Neural cell (in vitro differentiated cells): ENCODE measurements around the gene LYPD6. TPM values are rescaled to one million over a fixed set of nuclear protein-coding genes. Genes with fewer than 3 reads are reported as not detected.

Source experiments
- H2AFZ ChIP-seq: fragments of 200-600, 300-800 bp; sonication (generic), shearing (Covaris generic); 2 replicates; pipeline ENCODE4 v1.6.0; 2014; ENCODE audit warnings: low read depth, mild to moderate bottlenecking, antibody characterized with exemption, low read length, moderate library complexity
- H3F3A ChIP-seq: fragments of 200-600 bp; shearing (Covaris generic); 2 replicates; pipeline ENCODE4 v1.6.1; 2016; ENCODE audit warnings: mild to moderate bottlenecking, moderate library complexity, mixed read lengths, antibody characterized with exemption, low read length; ENCODE audit not compliant: insufficient read depth, poor library complexity, severe bottlenecking
- H3K27ac ChIP-seq: fragments of 200-600, 300-800 bp; sonication (generic), shearing (Covaris generic); 2 replicates; pipeline ENCODE4 v1.5.1; 2014; ENCODE audit warnings: mild to moderate bottlenecking, low read length, moderate library complexity
- H3K27me3 ChIP-seq: fragments of 300-800, 200-600 bp; sonication (generic), shearing (Covaris generic); 2 replicates; pipeline ENCODE4 v1.6.0; 2014; ENCODE audit warnings: mild to moderate bottlenecking, low read depth, low read length, moderate library complexity; ENCODE audit not compliant: insufficient read depth
- H3K36me3 ChIP-seq: fragments of 300-800, 200-600 bp; sonication (generic), shearing (Covaris generic); 2 replicates; pipeline ENCODE4 v1.5.1; 2014; ENCODE audit warnings: mild to moderate bottlenecking, antibody characterized with exemption, low read length, moderate library complexity; ENCODE audit not compliant: insufficient read depth
- H3K4me2 ChIP-seq: fragments of 300-800, 200-600 bp; sonication (generic), shearing (Covaris generic); 2 replicates; pipeline ENCODE4 v1.6.0; 2014; ENCODE audit warnings: mild to moderate bottlenecking, low read length
- H3K4me3 ChIP-seq: fragments of 300-800, 200-600 bp; sonication (generic), shearing (Covaris generic); 2 replicates; pipeline ENCODE4 v1.5.1; 2014; ENCODE audit warnings: mild to moderate bottlenecking, low read length, moderate library complexity
- H3K79me2 ChIP-seq: fragments of 200-600 bp; shearing (Covaris generic); replicated peaks from 2 replicates; pipeline ENCODE4 v1.6.0; 2014; ENCODE audit warnings: mild to moderate bottlenecking, low read length, moderate library complexity; ENCODE audit not compliant: insufficient read depth
- H3K9ac ChIP-seq: fragments of 300-800, 200-600 bp; sonication (generic), shearing (Covaris generic); 2 replicates; pipeline ENCODE4 v1.6.1; 2016; ENCODE audit warnings: mild to moderate bottlenecking, low read length, mixed read lengths
- H3K9me2 ChIP-seq: fragments of 200-600 bp; shearing (Covaris generic); 2 replicates; pipeline ENCODE4 v1.6.1; 2016; ENCODE audit warnings: mild to moderate bottlenecking, low read length, mixed read lengths; ENCODE audit not compliant: insufficient read depth
- H3K9me3 ChIP-seq: fragments of 200-600, 300-800 bp; sonication (generic), shearing (Covaris generic); 2 replicates; pipeline ENCODE4 v1.6.1; 2016; ENCODE audit warnings: mild to moderate bottlenecking, mixed run types, low read length, moderate library complexity, mixed read lengths
- H4K20me1 ChIP-seq: fragments of 200-600 bp; shearing (Covaris generic); 2 replicates; pipeline ENCODE4 v1.6.1; 2016; ENCODE audit warnings: mild to moderate bottlenecking, mixed run types; ENCODE audit not compliant: insufficient read depth
- CTCF ChIP-seq: fragments of 450-650 bp; IDR thresholded peaks from 2 replicates; pipeline ENCODE4 v1.5.1; 2014; ENCODE audit warnings: antibody characterized with exemption, mild to moderate bottlenecking, moderate library complexity; ENCODE audit not compliant: poor library complexity, severe bottlenecking
- EP300 ChIP-seq: fragments of 450-650 bp; conservative IDR thresholded peaks from 2 replicates; pipeline ENCODE4 v1.6.1; 2014; ENCODE audit warnings: antibody characterized with exemption, mild to moderate bottlenecking, moderate library complexity; ENCODE audit not compliant: poor library complexity, severe bottlenecking
- EZH2 ChIP-seq: fragments of 200-600, 300-800 bp; shearing (Covaris generic), sonication (generic); IDR thresholded peaks from 2 replicates; pipeline ENCODE4 v1.6.1; 2014; ENCODE audit warnings: antibody characterized with exemption, low read length, borderline replicate concordance, mild to moderate bottlenecking; ENCODE audit not compliant: insufficient read depth, poor library complexity, severe bottlenecking
- MXI1 ChIP-seq: fragments of 450-650 bp; conservative IDR thresholded peaks from 2 replicates; pipeline ENCODE4 v1.6.1; 2014; ENCODE audit warnings: antibody characterized with exemption, mild to moderate bottlenecking; ENCODE audit not compliant: poor library complexity, severe bottlenecking
- POLR2AphosphoS5 ChIP-seq: IDR thresholded peaks from 2 replicates; pipeline ENCODE4 v1.6.1; 2012
- RAD21 ChIP-seq: fragments of 450-650 bp; conservative IDR thresholded peaks from 2 replicates; pipeline ENCODE4 v1.6.1; 2014; ENCODE audit warnings: antibody characterized with exemption, mild to moderate bottlenecking, moderate library complexity
- REST ChIP-seq: IDR thresholded peaks from 2 replicates; pipeline ENCODE4 v1.6.1; 2012; ENCODE audit warnings: borderline replicate concordance
- SMC3 ChIP-seq: fragments of 450-650 bp; conservative IDR thresholded peaks from 2 replicates; pipeline ENCODE4 v1.6.1; 2014; ENCODE audit warnings: antibody characterized with exemption, mild to moderate bottlenecking, moderate library complexity; ENCODE audit not compliant: poor library complexity
- TAF1 ChIP-seq: IDR thresholded peaks from 2 replicates; pipeline ENCODE4 v1.6.1; 2012; ENCODE audit warnings: low read depth
- polyA plus RNA-seq: library from polyadenylated mRNA; depleted of rRNA; stranded (reverse); fragments of >200 nt; gene quantifications from 2 replicates; pipeline ENCODE4 v1.2.3, GENCODE V29; 2014

Gene LYPD6
- polyA plus RNA-seq, 1 donor from 2014 or later = 2.3 TPM

GRCh38 chr2:149383340-149383739, 53.0 kb downstream of the LYPD6 start:
- Histone ChIP-seq H3K36me3 (no peaks in the 10 kb centered on the region), H3F3A (no peaks in the 10 kb centered on the region), H3K9me2 (no peaks in the 10 kb centered on the region), H3K4me3 (no peak overlapping the region), H3K9ac (no peak overlapping the region), H3K4me2 (no peak overlapping the region), H4K20me1 (no peaks in the 10 kb centered on the region), H3K27ac (no peak overlapping the region), H2AFZ (no peak overlapping the region), H3K27me3 (no peaks in the 10 kb centered on the region), H3K9me3 (no peaks in the 10 kb centered on the region), H3K79me2 (no peaks in the 10 kb centered on the region)
- TF ChIP-seq CTCF = no peak
- TF ChIP-seq RAD21 = no peak
- no peak for TF ChIP-seq SMC3
- no peak for TF ChIP-seq POLR2AphosphoS5
- no peak for TF ChIP-seq MXI1
- no peak for TF ChIP-seq EZH2
- TF ChIP-seq REST = no peak
- TF ChIP-seq EP300 = no peak
- no peak for TF ChIP-seq TAF1

- TF ChIP-seq EP300 = no peak
- no peak for TF ChIP-seq MXI1
- TF ChIP-seq POLR2AphosphoS5 = no peak
- TF ChIP-seq EZH2 = no peak
- TF ChIP-seq TAF1 = no peak
- TF ChIP-seq CTCF = no peak
- TF ChIP-seq RAD21 = no peak
- no peak for TF ChIP-seq REST
- TF ChIP-seq SMC3 = no peak
- H3K27ac ChIP-seq = no peak overlapping the region
- no peaks in the 10 kb centered on the region for H3K79me2 ChIP-seq
- no peaks in the 10 kb centered on the region for H3F3A ChIP-seq
- no peak overlapping the region for H3K4me3 ChIP-seq
- H4K20me1 ChIP-seq = no peaks in the 10 kb centered on the region
- H3K4me2 ChIP-seq = no peak overlapping the region
- no peaks in the 10 kb centered on the region for H3K9me3 ChIP-seq
- H2AFZ ChIP-seq = no peak overlapping the region
- no peak overlapping the region for H3K9ac ChIP-seq
- no peaks in the 10 kb centered on the region for H3K36me3 ChIP-seq
- no peaks in the 10 kb centered on the region for H3K9me2 ChIP-seq
- no peaks in the 10 kb centered on the region for H3K27me3 ChIP-seq
These were observed 55.0 kb downstream of the LYPD6 start for GRCh38 chr2:149385350-149385749.
